IMR-90 (cell line): ENCODE results near the gene KCNIP1.

Source experiments
- BHLHE40 ChIP-seq: fragments of 150-350 bp; IDR thresholded peaks from 2 replicates; pipeline ENCODE4 v1.6.1; 2016; ENCODE audit warnings: mild to moderate bottlenecking, low read depth, low read length
- POLR2A ChIP-seq: IDR thresholded peaks from 2 replicates; pipeline ENCODE4 v1.6.1; 2012; ENCODE audit warnings: mild to moderate bottlenecking, low read depth, low read length
- TF ChIP-seq, protein P1 (sequence below): conservative IDR thresholded peaks from 2 replicates; pipeline ENCODE4 v1.5.1; 2012; ENCODE audit warnings: mild to moderate bottlenecking, low read depth, low read length, improper control_type of control experiment

DNA sequence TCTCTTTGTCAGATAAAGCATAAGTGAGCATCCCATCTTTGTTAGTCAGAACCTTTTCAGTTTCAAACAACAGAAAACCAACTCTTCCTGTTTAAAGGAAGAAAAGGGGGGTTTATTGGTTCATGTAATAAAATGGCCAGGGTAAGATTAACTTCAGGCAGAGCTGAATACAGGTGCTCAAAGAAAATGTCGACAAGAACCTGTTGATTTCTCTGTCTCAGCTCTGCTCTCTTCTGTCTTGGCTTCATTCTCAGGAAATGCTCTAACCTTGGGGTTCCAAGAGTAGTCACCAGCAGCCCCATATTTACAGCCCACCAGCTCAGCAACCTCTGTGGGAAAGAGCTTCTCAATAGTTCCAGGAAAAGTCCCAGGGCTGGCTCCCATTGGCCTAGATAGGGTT lies 25.2 kb downstream of the KCNIP1 start:
- no peak for TF ChIP-seq POLR2A
- TF ChIP-seq, protein P1, sequence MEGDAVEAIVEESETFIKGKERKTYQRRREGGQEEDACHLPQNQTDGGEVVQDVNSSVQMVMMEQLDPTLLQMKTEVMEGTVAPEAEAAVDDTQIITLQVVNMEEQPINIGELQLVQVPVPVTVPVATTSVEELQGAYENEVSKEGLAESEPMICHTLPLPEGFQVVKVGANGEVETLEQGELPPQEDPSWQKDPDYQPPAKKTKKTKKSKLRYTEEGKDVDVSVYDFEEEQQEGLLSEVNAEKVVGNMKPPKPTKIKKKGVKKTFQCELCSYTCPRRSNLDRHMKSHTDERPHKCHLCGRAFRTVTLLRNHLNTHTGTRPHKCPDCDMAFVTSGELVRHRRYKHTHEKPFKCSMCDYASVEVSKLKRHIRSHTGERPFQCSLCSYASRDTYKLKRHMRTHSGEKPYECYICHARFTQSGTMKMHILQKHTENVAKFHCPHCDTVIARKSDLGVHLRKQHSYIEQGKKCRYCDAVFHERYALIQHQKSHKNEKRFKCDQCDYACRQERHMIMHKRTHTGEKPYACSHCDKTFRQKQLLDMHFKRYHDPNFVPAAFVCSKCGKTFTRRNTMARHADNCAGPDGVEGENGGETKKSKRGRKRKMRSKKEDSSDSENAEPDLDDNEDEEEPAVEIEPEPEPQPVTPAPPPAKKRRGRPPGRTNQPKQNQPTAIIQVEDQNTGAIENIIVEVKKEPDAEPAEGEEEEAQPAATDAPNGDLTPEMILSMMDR: no peak
- no peak for TF ChIP-seq BHLHE40
